ENCODE data around the gene NFATC1. TPM values are rescaled to one million over a fixed set of nuclear protein-coding genes. Genes with fewer than 3 reads are reported as not detected.

NFATC1 gene
- total RNA-seq, 4 donors from 2014 or later = 14.0 to 22.4 (median 15.0) TPM

- DNase-seq (ENCODE audit: low spot score in 2 of 2) = no peak
- intact Hi-C loops (cut with DNase I; ENCODE audit: low total_unique reads) = no loop called here
- peak overlapping the region; percentile 13 for H3K4me3 ChIP-seq (ENCODE audit: low read depth, poor library complexity, severe bottlenecking)
- 24 to 31% methylated on average over 44 to 76 of the region's 79 CpGs for WGBS, 2 donors
- TF ChIP-seq POLR2A (IDR thresholded peaks at IDR 0.05) = no peak
- TF ChIP-seq CTCF (IDR thresholded peaks at IDR 0.05) = no peak
These were observed 3.7 kb downstream of the NFATC1 start for GRCh38 chr18:79399275-79400081.

GRCh38 chr18:79400091-79400590 lies 4.4 kb downstream of the NFATC1 start:
- peak; percentile 80 to 95 for DNase-seq (ENCODE audit: low spot score in 2 of 2)
- peak overlapping the region; percentile 66 for H3K4me3 ChIP-seq (ENCODE audit: low read depth, poor library complexity, severe bottlenecking)
- intact Hi-C loops (cut with DNase I; ENCODE audit: low total_unique reads) = no loop called here
- WGBS, 2 donors = 0 to 1% methylated on average over 36 to 52 of the region's 71 CpGs
- TF ChIP-seq CTCF (IDR thresholded peaks at IDR 0.05) (no peak), POLR2A (IDR thresholded peaks at IDR 0.05) (no peak)

GRCh38 chr18:79400591-79401381 lies 5.1 kb downstream of the NFATC1 start:
- TF ChIP-seq CTCF (IDR thresholded peaks at IDR 0.05) (no peak), POLR2A (IDR thresholded peaks at IDR 0.05) (no peak)
- WGBS, 2 donors = 47 to 69% methylated on average over 24 to 33 of the region's 58 CpGs
- peak overlapping the region; percentile 66 for H3K4me3 ChIP-seq (ENCODE audit: low read depth, poor library complexity, severe bottlenecking)
- no peak for DNase-seq (ENCODE audit: low spot score in 2 of 2)
- intact Hi-C loops (cut with DNase I; ENCODE audit: low total_unique reads) = no loop called here

GRCh38 chr18:79401494-79402208 lies 5.9 kb downstream of the NFATC1 start:
- H3K4me3 ChIP-seq (ENCODE audit: low read depth, poor library complexity, severe bottlenecking) = no peak overlapping the region
- 70 to 86% methylated on average over 19 to 27 of the region's 32 CpGs for WGBS, 2 donors
- TF ChIP-seq POLR2A (IDR thresholded peaks at IDR 0.05) (no peak), CTCF (IDR thresholded peaks at IDR 0.05) (no peak)
- peak in 1 of 2 donors; percentile 84 for DNase-seq (ENCODE audit: low spot score in 2 of 2)
- intact Hi-C loops (cut with DNase I; ENCODE audit: low total_unique reads) = no loop called here

- WGBS, 2 donors = 91% methylated on average over 9 to 16 of the region's 16 CpGs
- intact Hi-C loops (cut with DNase I; ENCODE audit: low total_unique reads) = no loop called here
- H3K4me3 ChIP-seq (ENCODE audit: low read depth, poor library complexity, severe bottlenecking) = no peak overlapping the region
- TF ChIP-seq CTCF (IDR thresholded peaks at IDR 0.05) = no peak
- no peak for TF ChIP-seq POLR2A (IDR thresholded peaks at IDR 0.05)
- peak in 1 of 2 donors; percentile 85 for DNase-seq (ENCODE audit: low spot score in 2 of 2)
These were observed 6.5 kb downstream of the NFATC1 start for GRCh38 chr18:79402209-79402576.
